Suprapubic skin (tissue), 3 donors: ENCODE results near the gene IGFBP7.

Experiments used
- CTCF ChIP-seq, 2 donors: fragments of 200-600 bp in 1 of 2; fragments of 450-650 bp in 1 of 2; sonication (generic) in 1 of 2; IDR thresholded peaks; one replicate each; pipeline ENCODE4 v1.5.1; 2016 to 2019; ENCODE audit warnings: antibody characterized with exemption in 2 of 2, mild to moderate bottlenecking in 1 of 2, moderate library complexity in 1 of 2
- EP300 ChIP-seq: sonication (generic); formaldehyde crosslinking; IDR thresholded peaks from one replicate; pipeline ENCODE4 v1.6.1; 2017; ENCODE audit warnings: antibody characterized with exemption
- POLR2A ChIP-seq, 2 donors: fragments of 450-650 bp; IDR thresholded peaks; one replicate each; pipeline ENCODE4 v1.6.1; 2017; ENCODE audit warnings: antibody characterized with exemption in 2 of 2, mild to moderate bottlenecking in 2 of 2, moderate library complexity in 2 of 2

GRCh38 chr4:57065730-57066482 lies 44.3 kb downstream of the IGFBP7 start:
- TF ChIP-seq EP300, result no peak
- TF ChIP-seq CTCF (IDR thresholded peaks at IDR 0.05), result no peak
- TF ChIP-seq POLR2A (IDR thresholded peaks at IDR 0.05), result no peak
